H1 (cell line): ENCODE data around the gene APLP2. TPM values are rescaled to one million over a fixed set of nuclear protein-coding genes. Genes with fewer than 3 reads are reported as not detected.

ENCODE experiments used
- FOSL1 ChIP-seq: IDR thresholded peaks from 2 replicates; pipeline ENCODE4 v1.6.1; 2011; ENCODE audit warnings: mild to moderate bottlenecking, low read depth, low read length, moderate library complexity; ENCODE audit not compliant: insufficient read depth
- KDM5A ChIP-seq: fragments of 200-600 bp; IDR thresholded peaks from 2 replicates; pipeline ENCODE4 v1.7.1; 2012; ENCODE audit warnings: mild to moderate bottlenecking, low read length, inconsistent platforms, mixed read lengths
- SIRT6 ChIP-seq: IDR thresholded peaks from one replicate; pipeline ENCODE4 v1.7.1; 2012; ENCODE audit warnings: low read length, inconsistent platforms
- SUZ12 ChIP-seq: fragments of 200-600 bp; sonication (generic); IDR thresholded peaks from 2 replicates; pipeline ENCODE4 v1.6.1; 2012; ENCODE audit warnings: mild to moderate bottlenecking, inconsistent platforms, low read length, moderate library complexity, mixed read lengths
- TCF12 ChIP-seq: IDR thresholded peaks from 2 replicates; pipeline ENCODE4 v1.6.1; 2011; ENCODE audit warnings: low read depth, mild to moderate bottlenecking, low read length
- polyA plus RNA-seq, 7 experiments: library from polyadenylated mRNA; depleted of rRNA in 3 of 7; stranded (reverse) in 5 of 7; unstranded in 2 of 7; fragments of >200 nt in 5 of 7; fragments of 200-250 nt in 2 of 7; gene quantifications; 1 replicate in 5 of 7; 2 replicates in 1 of 7; 4 replicates in 1 of 7; pipeline versions ENCODE4 v1.2.1 to v1.2.3, GENCODE V29; 2011 to 2013; ENCODE audit warnings: missing spikeins in 2 of 7, mixed read lengths in 2 of 7
- total RNA-seq: library from RNA; stranded (reverse); fragmentation: NEBNext Ultra II Directional; extraction: Animal tissue kit (Norgen Biotek cat#: 25700); gene quantifications from 2 replicates; pipeline ENCODE4 v1.2.1, GENCODE V29; 2021
- TF ChIP-seq, protein P1 (sequence below): fragments of 300-600 bp; sonication (generic); IDR thresholded peaks from 2 replicates; pipeline ENCODE4 v1.7.1; 2012; ENCODE audit warnings: low read length, moderate library complexity, mild to moderate bottlenecking, inconsistent platforms; ENCODE audit not compliant: insufficient replicate concordance
- TF ChIP-seq, protein P2 (sequence below), 3 experiments: IDR thresholded peaks; 1 replicate in 2 of 3; 2 replicates in 1 of 3; pipeline versions ENCODE4 v1.5.1 to v1.6.1; 2011; ENCODE audit warnings: low read length in 3 of 3, mild to moderate bottlenecking in 3 of 3, inconsistent platforms in 2 of 3, low read depth in 1 of 3, moderate library complexity in 1 of 3; ENCODE audit not compliant: insufficient read depth in 1 of 3; ENCODE audit errors: control extremely low read depth in 1 of 3

Gene APLP2
- total and polyA plus RNA-seq, 2 of the 8 experiments (the other 6 are each of a cell fraction or from before 2014, with no cell fraction given), result 222 to 315 TPM

DNA sequence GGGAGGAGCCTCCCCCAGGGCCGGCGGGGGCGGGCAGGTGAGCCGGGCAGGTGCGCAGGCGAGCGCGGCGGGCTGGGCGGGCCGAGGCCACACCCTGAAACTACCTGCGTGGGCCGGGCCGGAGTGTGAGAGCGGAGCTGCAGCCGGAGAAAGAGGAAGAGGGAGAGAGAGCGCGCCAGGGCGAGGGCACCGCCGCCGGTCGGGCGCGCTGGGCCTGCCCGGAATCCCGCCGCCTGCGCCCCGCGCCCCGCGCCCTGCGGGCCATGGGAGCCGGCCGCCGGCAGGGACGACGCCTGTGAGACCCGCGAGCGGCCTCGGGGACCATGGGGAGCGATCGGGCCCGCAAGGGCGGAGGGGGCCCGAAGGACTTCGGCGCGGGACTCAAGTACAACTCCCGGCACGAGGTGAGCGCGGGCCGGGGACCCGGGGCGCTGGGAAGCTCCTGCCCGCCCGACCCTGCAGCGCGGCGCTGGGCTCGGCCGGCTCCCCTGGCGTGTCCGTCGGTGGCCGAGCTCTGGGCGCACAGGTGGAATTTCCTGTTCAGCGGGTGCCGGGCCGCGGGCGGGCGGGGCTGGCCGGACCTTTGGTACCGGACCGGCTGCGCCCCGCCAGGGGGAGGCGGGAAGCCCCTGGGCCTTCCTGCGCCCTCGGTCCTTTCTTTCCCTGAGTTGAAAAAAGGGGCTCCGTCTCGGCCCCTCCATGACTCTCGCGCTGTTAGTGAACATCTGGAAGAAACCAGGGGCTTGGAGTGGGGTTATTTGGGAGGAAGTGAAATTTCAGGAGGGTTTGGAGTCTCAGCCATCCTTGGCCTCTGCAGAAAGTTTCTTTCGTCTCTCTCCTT is 90.2 kb downstream of the APLP2 start, which contains the start of gene ST14 (continued):
- TF ChIP-seq, protein P1, sequence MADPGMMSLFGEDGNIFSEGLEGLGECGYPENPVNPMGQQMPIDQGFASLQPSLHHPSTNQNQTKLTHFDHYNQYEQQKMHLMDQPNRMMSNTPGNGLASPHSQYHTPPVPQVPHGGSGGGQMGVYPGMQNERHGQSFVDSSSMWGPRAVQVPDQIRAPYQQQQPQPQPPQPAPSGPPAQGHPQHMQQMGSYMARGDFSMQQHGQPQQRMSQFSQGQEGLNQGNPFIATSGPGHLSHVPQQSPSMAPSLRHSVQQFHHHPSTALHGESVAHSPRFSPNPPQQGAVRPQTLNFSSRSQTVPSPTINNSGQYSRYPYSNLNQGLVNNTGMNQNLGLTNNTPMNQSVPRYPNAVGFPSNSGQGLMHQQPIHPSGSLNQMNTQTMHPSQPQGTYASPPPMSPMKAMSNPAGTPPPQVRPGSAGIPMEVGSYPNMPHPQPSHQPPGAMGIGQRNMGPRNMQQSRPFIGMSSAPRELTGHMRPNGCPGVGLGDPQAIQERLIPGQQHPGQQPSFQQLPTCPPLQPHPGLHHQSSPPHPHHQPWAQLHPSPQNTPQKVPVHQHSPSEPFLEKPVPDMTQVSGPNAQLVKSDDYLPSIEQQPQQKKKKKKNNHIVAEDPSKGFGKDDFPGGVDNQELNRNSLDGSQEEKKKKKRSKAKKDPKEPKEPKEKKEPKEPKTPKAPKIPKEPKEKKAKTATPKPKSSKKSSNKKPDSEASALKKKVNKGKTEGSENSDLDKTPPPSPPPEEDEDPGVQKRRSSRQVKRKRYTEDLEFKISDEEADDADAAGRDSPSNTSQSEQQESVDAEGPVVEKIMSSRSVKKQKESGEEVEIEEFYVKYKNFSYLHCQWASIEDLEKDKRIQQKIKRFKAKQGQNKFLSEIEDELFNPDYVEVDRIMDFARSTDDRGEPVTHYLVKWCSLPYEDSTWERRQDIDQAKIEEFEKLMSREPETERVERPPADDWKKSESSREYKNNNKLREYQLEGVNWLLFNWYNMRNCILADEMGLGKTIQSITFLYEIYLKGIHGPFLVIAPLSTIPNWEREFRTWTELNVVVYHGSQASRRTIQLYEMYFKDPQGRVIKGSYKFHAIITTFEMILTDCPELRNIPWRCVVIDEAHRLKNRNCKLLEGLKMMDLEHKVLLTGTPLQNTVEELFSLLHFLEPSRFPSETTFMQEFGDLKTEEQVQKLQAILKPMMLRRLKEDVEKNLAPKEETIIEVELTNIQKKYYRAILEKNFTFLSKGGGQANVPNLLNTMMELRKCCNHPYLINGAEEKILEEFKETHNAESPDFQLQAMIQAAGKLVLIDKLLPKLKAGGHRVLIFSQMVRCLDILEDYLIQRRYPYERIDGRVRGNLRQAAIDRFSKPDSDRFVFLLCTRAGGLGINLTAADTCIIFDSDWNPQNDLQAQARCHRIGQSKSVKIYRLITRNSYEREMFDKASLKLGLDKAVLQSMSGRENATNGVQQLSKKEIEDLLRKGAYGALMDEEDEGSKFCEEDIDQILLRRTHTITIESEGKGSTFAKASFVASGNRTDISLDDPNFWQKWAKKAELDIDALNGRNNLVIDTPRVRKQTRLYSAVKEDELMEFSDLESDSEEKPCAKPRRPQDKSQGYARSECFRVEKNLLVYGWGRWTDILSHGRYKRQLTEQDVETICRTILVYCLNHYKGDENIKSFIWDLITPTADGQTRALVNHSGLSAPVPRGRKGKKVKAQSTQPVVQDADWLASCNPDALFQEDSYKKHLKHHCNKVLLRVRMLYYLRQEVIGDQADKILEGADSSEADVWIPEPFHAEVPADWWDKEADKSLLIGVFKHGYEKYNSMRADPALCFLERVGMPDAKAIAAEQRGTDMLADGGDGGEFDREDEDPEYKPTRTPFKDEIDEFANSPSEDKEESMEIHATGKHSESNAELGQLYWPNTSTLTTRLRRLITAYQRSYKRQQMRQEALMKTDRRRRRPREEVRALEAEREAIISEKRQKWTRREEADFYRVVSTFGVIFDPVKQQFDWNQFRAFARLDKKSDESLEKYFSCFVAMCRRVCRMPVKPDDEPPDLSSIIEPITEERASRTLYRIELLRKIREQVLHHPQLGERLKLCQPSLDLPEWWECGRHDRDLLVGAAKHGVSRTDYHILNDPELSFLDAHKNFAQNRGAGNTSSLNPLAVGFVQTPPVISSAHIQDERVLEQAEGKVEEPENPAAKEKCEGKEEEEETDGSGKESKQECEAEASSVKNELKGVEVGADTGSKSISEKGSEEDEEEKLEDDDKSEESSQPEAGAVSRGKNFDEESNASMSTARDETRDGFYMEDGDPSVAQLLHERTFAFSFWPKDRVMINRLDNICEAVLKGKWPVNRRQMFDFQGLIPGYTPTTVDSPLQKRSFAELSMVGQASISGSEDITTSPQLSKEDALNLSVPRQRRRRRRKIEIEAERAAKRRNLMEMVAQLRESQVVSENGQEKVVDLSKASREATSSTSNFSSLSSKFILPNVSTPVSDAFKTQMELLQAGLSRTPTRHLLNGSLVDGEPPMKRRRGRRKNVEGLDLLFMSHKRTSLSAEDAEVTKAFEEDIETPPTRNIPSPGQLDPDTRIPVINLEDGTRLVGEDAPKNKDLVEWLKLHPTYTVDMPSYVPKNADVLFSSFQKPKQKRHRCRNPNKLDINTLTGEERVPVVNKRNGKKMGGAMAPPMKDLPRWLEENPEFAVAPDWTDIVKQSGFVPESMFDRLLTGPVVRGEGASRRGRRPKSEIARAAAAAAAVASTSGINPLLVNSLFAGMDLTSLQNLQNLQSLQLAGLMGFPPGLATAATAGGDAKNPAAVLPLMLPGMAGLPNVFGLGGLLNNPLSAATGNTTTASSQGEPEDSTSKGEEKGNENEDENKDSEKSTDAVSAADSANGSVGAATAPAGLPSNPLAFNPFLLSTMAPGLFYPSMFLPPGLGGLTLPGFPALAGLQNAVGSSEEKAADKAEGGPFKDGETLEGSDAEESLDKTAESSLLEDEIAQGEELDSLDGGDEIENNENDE, result no peak
- TF ChIP-seq SUZ12, result peak; percentile 71; the same call in 1 of the 2 replicates
- no peak for TF ChIP-seq KDM5A
- TF ChIP-seq, protein P2, sequence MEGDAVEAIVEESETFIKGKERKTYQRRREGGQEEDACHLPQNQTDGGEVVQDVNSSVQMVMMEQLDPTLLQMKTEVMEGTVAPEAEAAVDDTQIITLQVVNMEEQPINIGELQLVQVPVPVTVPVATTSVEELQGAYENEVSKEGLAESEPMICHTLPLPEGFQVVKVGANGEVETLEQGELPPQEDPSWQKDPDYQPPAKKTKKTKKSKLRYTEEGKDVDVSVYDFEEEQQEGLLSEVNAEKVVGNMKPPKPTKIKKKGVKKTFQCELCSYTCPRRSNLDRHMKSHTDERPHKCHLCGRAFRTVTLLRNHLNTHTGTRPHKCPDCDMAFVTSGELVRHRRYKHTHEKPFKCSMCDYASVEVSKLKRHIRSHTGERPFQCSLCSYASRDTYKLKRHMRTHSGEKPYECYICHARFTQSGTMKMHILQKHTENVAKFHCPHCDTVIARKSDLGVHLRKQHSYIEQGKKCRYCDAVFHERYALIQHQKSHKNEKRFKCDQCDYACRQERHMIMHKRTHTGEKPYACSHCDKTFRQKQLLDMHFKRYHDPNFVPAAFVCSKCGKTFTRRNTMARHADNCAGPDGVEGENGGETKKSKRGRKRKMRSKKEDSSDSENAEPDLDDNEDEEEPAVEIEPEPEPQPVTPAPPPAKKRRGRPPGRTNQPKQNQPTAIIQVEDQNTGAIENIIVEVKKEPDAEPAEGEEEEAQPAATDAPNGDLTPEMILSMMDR (IDR thresholded peaks at IDR 0.05; ENCODE audit: control extremely low read depth in 1 of 3, insufficient read depth in 1 of 3, low read depth in 1 of 3, low read length in 3 of 3), result no peak
- TF ChIP-seq TCF12, result no peak
- no peak for TF ChIP-seq SIRT6
- TF ChIP-seq FOSL1, result no peak
